GM20431 (cell line): ENCODE results near the gene SYT2.

Experiments used
- in situ Hi-C: fragments of 300-500 bp; cut with MseI, MboI; formaldehyde crosslinking; loops from one replicate; pipeline ENCODE4 v1.15.0; 2020; ENCODE audit warnings: low sequenced_read_pairs; ENCODE audit not compliant: unreplicated experiment

The SYT2 gene

GRCh38 chr1:202681736-202682420, 28.4 kb downstream of the SYT2 start:
- in situ Hi-C loops = no loop called here

- in situ Hi-C loops = no loop called here
Observed at GRCh38 chr1:202680586-202681352, 29.5 kb downstream of the SYT2 start.

- in situ Hi-C loops = no loop called here
Observed at GRCh38 chr1:202679406-202680177, 30.7 kb downstream of the SYT2 start.

GRCh38 chr1:202677433-202677832, 32.8 kb downstream of the SYT2 start:
- in situ Hi-C loops = no loop called here

- in situ Hi-C loops = no loop called here
Observed at GRCh38 chr1:202673531-202673930, 36.7 kb downstream of the SYT2 start.

GRCh38 chr1:202671399-202671798, 38.9 kb downstream of the SYT2 start:
- in situ Hi-C loops = no loop called here

GRCh38 chr1:202665417-202665816, 44.8 kb downstream of the SYT2 start:
- in situ Hi-C loops = no loop called here

GRCh38 chr1:202664083-202664482, 46.2 kb downstream of the SYT2 start:
- in situ Hi-C loops = no loop called here

- in situ Hi-C loops = no loop called here
Observed at GRCh38 chr1:202663131-202663530, 47.1 kb downstream of the SYT2 start.

GRCh38 chr1:202662081-202662480, 48.2 kb downstream of the SYT2 start:
- in situ Hi-C loops = no loop called here

GRCh38 chr1:202661136-202661845, 49.0 kb downstream of the SYT2 start:
- in situ Hi-C loops = no loop called here

- in situ Hi-C loops = no loop called here
Observed at GRCh38 chr1:202659974-202660373, 50.3 kb downstream of the SYT2 start.

GRCh38 chr1:202659541-202659940, 50.7 kb downstream of the SYT2 start:
- in situ Hi-C loops = no loop called here

- in situ Hi-C loops = no loop called here
Observed at GRCh38 chr1:202658769-202659168, 51.5 kb downstream of the SYT2 start.

GRCh38 chr1:202658251-202658759, 51.9 kb downstream of the SYT2 start:
- in situ Hi-C loops = no loop called here

GRCh38 chr1:202656951-202657646, 53.2 kb downstream of the SYT2 start:
- in situ Hi-C loops = no loop called here

GRCh38 chr1:202656057-202656456, 54.2 kb downstream of the SYT2 start:
- in situ Hi-C loops = no loop called here

GRCh38 chr1:202654079-202654478, 56.2 kb downstream of the SYT2 start:
- in situ Hi-C loops = no loop called here

GRCh38 chr1:202649553-202650392, 60.5 kb downstream of the SYT2 start:
- in situ Hi-C loops = no loop called here
